Measurements from ENCODE around the gene MRFAP1.

DNA sequence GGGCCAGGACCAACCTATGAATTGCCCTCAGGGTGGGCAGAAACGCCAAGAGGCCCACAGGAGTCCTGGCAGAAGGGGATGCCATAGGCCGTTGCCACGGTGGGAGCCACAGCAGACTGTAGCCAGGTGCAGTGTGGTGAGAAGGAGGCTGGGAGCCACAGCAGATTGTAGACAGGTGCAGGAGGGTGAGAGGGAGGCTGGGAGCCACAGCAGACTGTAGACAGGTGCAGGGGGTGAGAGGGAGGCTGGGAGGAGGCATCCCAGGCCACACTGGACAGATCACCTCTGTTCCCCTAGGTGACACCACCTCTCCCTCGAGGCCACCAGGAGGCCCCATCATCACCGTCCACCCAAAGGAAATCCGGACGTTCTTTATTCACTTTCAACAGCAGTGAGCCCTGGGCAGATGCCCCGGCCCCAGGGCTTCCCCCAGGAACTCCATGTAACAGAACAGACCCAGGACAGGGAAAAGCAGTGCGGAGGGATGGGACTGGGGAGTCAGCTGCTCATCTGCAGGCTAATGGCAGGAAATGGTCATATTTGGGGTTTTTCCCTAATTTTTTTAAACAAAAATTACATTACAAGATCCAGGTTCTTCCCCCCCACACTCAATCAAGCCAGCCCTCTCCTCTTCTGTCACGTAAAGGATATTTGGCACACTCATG, 19.5 kb upstream of the MRFAP1 start:
- TF ChIP-seq CHD2 (IDR thresholded peaks at IDR 0.05; ENCODE audit: borderline replicate concordance, low read depth, low read length): no peak
- TF ChIP-seq GABPA (IDR thresholded peaks at IDR 0.05; ENCODE audit: low read depth): no peak
- TF ChIP-seq EED (IDR thresholded peaks at IDR 0.05; ENCODE audit: low read depth): no peak
- TF ChIP-seq SRF (IDR thresholded peaks at IDR 0.05; ENCODE audit: low read depth in 2 of 2, low read length in 2 of 2): no peak
- TF ChIP-seq, protein P1, sequence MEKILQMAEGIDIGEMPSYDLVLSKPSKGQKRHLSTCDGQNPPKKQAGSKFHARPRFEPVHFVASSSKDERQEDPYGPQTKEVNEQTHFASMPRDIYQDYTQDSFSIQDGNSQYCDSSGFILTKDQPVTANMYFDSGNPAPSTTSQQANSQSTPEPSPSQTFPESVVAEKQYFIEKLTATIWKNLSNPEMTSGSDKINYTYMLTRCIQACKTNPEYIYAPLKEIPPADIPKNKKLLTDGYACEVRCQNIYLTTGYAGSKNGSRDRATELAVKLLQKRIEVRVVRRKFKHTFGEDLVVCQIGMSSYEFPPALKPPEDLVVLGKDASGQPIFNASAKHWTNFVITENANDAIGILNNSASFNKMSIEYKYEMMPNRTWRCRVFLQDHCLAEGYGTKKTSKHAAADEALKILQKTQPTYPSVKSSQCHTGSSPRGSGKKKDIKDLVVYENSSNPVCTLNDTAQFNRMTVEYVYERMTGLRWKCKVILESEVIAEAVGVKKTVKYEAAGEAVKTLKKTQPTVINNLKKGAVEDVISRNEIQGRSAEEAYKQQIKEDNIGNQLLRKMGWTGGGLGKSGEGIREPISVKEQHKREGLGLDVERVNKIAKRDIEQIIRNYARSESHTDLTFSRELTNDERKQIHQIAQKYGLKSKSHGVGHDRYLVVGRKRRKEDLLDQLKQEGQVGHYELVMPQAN (conservative IDR thresholded peaks at IDR 0.05): no peak
- TF ChIP-seq, protein P2, sequence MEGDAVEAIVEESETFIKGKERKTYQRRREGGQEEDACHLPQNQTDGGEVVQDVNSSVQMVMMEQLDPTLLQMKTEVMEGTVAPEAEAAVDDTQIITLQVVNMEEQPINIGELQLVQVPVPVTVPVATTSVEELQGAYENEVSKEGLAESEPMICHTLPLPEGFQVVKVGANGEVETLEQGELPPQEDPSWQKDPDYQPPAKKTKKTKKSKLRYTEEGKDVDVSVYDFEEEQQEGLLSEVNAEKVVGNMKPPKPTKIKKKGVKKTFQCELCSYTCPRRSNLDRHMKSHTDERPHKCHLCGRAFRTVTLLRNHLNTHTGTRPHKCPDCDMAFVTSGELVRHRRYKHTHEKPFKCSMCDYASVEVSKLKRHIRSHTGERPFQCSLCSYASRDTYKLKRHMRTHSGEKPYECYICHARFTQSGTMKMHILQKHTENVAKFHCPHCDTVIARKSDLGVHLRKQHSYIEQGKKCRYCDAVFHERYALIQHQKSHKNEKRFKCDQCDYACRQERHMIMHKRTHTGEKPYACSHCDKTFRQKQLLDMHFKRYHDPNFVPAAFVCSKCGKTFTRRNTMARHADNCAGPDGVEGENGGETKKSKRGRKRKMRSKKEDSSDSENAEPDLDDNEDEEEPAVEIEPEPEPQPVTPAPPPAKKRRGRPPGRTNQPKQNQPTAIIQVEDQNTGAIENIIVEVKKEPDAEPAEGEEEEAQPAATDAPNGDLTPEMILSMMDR (IDR thresholded peaks at IDR 0.05 in 2 of 3, conservative IDR thresholded peaks at IDR 0.05 in 1 of 3; ENCODE audit: control insufficient read depth in 2 of 3, extremely low read depth in 1 of 3, insufficient read depth in 1 of 3, low read depth in 3 of 3, low read length in 3 of 3): no peak
- TF ChIP-seq RAD21 (IDR thresholded peaks at IDR 0.05; ENCODE audit: insufficient read depth, low read depth, low read length): no peak
- TF ChIP-seq SP1 (IDR thresholded peaks at IDR 0.05; ENCODE audit: low read depth, low read length): no peak
- TF ChIP-seq ESRRA (IDR thresholded peaks at IDR 0.05; ENCODE audit: low read length): no peak
- no peak for TF ChIP-seq YY1 (IDR thresholded peaks at IDR 0.05; ENCODE audit: low read depth, low read length)
- no peak for TF ChIP-seq ZNF274 (IDR thresholded peaks at IDR 0.05; ENCODE audit: insufficient read depth, insufficient read length)

Data from GM12878 (cell line).